Large intestine (tissue), 3 donors: ENCODE data around the gene PLS1. TPM values are rescaled to one million over a fixed set of nuclear protein-coding genes. Genes with fewer than 3 reads are reported as not detected.

ENCODE experiments used
- DNase-seq, 2 donors: peaks; one replicate each; pipeline versions ENCODE4 v3.0.0 to v3.0.0-alpha.2; 2013
- H3K27ac ChIP-seq: one replicate; pipeline ENCODE4 v1.5.1; 2013; ENCODE audit warnings: low read length
- H3K27me3 ChIP-seq: 2 replicates; pipeline ENCODE4 v1.6.1; 2013; ENCODE audit warnings: low read length; ENCODE audit not compliant: control insufficient read depth, insufficient read depth
- H3K36me3 ChIP-seq: 2 replicates; pipeline ENCODE4 v1.6.1; 2013; ENCODE audit warnings: low read length; ENCODE audit not compliant: control insufficient read depth, insufficient read depth
- H3K4me1 ChIP-seq: one replicate; pipeline ENCODE4 v1.6.1; 2013; ENCODE audit warnings: low read length; ENCODE audit not compliant: control insufficient read depth, insufficient read depth
- H3K4me3 ChIP-seq: one replicate; pipeline ENCODE4 v1.5.1; 2013; ENCODE audit warnings: low read length
- H3K9me3 ChIP-seq: one replicate; pipeline ENCODE4 v1.6.1; 2013; ENCODE audit warnings: mild to moderate bottlenecking, low read depth, low read length, moderate library complexity; ENCODE audit not compliant: control insufficient read depth
- WGBS: methylation state at CpG from one replicate; pipeline ENCODE4 v1.1.5; 2013; ENCODE audit warnings: low lambda C conversion rate; ENCODE audit not compliant: insufficient coverage; 5-methylcytosine and 5-hydroxymethylcytosine counted together
- polyA plus RNA-seq: library from polyadenylated mRNA; unstranded; fragments of 120-200 nt; gene quantifications from one replicate; pipeline ENCODE4 v1.2.1, GENCODE V29; 2013

The PLS1 gene
- polyA plus RNA-seq, 1 donor: 44.2 TPM

DNA sequence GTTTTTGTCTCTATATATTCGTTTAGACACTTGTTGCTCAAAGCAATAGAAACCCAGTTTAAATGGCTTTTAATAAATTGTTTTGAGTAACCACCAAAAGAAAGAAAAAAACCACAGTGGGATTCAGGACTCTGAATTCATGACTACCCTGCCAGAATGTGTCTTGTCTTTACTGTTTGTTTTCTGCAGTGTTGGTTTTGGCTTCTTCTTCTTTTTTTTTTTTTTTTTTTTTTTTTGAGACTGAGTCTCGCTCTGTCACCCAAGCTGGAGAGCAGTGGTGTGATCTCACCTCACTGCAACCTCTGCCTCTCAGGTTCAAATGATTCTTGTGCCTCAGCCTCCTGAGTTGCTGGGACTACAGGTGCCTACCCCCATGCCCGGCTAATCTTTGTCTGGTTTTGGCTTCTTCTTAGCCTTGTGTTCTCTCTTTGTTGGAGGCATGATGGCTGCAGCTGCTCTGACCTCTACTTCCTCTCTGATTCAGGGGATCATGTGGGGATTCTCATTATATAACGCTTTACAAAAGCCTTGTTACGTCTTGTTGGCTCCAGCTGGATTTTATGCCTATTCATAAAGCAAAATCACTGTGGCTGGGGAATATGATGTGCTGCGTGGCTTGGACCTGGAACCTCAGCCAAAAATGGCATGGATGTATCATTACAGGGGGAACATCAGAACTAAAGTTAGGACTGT, 54.0 kb downstream of the PLS1 start:
- H3K4me3 ChIP-seq: no peak overlapping the region
- no peak overlapping the region for H3K27ac ChIP-seq
- no CpG with 5 or more reads among the region's 6 CpGs for WGBS
- no peaks in the 10 kb centered on the region for H3K27me3 ChIP-seq
- H3K4me1 ChIP-seq: peaks cover 6% of the 10 kb centered on the region
- no peaks in the 10 kb centered on the region for H3K36me3 ChIP-seq
- no peaks in the 10 kb centered on the region for H3K9me3 ChIP-seq
- DNase-seq: no peak

DNA sequence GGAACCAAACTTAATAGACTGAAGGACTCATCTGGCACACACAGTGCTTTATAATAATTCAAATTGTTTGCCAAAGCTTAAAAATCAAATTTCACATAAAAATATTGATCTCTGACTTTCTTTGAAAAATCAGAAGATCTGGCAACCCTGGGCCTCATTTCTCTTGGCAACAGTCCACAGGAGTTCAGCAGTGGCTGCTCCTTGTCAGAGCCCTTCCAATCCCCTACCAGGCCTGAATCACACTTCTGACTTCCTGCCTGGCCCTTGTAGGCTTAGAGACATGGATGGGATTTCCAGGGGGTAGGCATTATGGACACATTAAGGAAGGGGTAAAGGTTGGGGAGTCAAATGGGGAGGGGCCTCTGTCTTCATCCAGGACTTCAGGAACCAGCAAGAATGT, 55.5 kb downstream of the PLS1 start:
- Histone ChIP-seq H3K9me3 (no peaks in the 10 kb centered on the region), H3K27ac (no peak overlapping the region), H3K4me1 (peaks cover 6% of the 10 kb centered on the region), H3K36me3 (no peaks in the 10 kb centered on the region), H3K4me3 (no peak overlapping the region), H3K27me3 (no peaks in the 10 kb centered on the region)
- DNase-seq: no peak

DNA sequence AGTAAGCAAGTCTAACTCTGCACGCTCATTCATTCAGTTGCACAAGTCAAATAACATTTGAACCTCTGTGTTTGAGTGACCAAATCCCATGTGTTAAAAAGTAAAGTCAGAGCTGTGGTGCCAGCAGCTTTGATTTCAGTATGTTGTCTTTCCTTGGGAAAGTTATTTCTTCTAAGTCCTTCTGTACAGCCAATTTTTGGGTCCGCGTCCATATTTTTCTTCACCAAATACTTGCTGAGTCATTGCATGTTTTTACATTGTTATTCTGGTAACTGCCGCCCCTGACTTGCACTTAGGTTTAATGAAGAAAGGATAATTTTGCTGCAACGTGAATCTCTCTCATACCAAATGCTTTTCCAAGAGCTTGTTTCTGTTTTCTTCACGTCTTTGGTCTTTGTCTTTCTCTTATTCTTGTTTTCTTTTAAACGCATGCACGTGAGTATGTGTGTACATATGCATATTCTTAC, 56.7 kb downstream of the PLS1 start:
- 92% methylated on average over 5 of the region's 8 CpGs for WGBS
- Histone ChIP-seq H3K36me3 (no peaks in the 10 kb centered on the region), H3K4me1 (peaks cover 3% of the 10 kb centered on the region), H3K9me3 (no peaks in the 10 kb centered on the region), H3K27me3 (no peaks in the 10 kb centered on the region), H3K4me3 (no peak overlapping the region), H3K27ac (no peak overlapping the region)
- DNase-seq: no peak

DNA sequence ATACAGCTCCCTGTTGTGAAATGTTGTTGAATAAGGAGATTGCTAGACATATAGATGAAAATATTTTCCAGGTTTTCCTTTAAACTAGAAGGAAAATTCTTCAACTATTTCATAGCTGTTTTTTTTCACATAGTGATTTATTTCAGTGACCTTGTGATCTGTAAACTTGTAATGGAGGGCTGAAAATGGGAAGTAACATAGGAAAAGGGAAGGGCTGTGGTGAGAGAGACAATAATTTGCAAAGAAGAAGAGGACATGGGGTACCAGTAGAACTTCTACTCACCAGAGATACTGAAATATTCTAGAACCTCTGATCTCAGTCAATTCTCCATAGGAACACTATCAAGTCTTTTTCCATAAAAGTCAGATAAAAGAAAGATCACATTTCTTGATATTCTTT, 60.4 kb downstream of the PLS1 start:
- H3K4me3 ChIP-seq: no peak overlapping the region
- H3K36me3 ChIP-seq: no peaks in the 10 kb centered on the region
- H3K4me1 ChIP-seq: no peaks in the 10 kb centered on the region
- no peaks in the 10 kb centered on the region for H3K9me3 ChIP-seq
- no peak for DNase-seq
- no peaks in the 10 kb centered on the region for H3K27me3 ChIP-seq
- no peak overlapping the region for H3K27ac ChIP-seq

DNA sequence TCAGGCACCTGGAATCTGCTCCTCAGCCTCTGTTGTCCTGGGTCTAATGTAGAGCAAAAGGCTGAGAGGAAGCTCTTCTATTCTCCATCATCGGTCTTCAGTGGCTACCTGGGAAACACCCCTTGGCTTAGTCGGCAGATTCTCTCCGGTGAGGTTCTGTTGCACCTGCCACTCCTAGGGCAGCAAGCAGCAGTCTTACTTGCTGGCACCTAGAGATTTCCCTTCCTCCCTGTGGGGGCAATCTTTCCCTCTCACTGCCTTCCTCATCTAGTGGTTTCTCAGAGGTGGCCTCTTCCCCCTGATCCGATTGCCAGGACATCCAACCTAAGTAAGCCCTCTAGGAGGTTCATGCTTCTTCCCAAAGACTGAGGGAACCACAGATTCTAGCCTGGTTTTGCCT, 60.8 kb downstream of the PLS1 start:
- no peak overlapping the region for H3K27ac ChIP-seq
- DNase-seq: no peak
- WGBS: no CpG with 5 or more reads among the region's 4 CpGs
- H3K27me3 ChIP-seq: no peaks in the 10 kb centered on the region
- no peaks in the 10 kb centered on the region for H3K9me3 ChIP-seq
- no peak overlapping the region for H3K4me3 ChIP-seq
- H3K4me1 ChIP-seq: no peaks in the 10 kb centered on the region
- no peaks in the 10 kb centered on the region for H3K36me3 ChIP-seq

DNA sequence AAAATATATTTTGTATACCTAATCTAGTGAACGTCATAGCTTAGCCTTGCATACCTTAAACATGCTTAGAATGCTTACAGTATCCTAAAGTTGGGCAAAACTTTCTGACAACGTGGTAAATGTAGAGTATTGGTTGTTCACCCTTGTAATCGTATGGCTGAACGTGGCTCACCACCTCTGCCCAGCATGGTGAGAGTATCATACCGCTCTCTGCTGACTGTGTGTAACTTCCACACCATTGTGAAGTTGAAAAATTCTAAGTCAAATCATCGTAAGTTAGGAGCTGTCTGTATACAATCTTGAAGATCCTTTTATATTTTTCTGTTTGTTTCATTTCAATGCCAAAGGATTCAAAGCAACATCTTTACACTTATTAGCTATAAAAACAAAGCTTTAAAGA, 64.2 kb downstream of the PLS1 start:
- 40% methylated on average over 1 of the region's 6 CpGs for WGBS
- peaks cover 14% of the 10 kb centered on the region for H3K4me1 ChIP-seq
- no peak overlapping the region for H3K4me3 ChIP-seq
- H3K27ac ChIP-seq: no peak overlapping the region
- H3K9me3 ChIP-seq: no peaks in the 10 kb centered on the region
- no peaks in the 10 kb centered on the region for H3K36me3 ChIP-seq
- no peaks in the 10 kb centered on the region for H3K27me3 ChIP-seq
- DNase-seq: no peak

DNA sequence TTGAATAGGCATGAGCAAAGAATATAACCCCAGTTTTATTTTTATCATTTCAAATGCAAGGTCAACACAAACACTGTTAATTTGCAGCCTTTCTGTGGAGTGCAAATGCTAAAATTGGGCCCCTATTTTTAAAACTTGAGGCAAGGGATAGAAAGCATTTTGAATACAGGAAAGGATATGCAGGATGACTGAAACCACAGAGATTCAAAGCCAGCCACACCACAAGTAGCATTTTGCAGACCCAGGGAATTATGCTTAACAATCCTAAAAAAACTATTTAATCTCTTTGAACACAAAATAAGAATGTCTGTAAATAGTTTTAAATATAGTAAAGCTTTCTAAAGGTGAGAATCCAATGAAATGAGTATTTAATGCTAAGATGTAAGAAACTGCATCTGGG, 64.7 kb downstream of the PLS1 start:
- Histone ChIP-seq H3K4me1 (peaks cover 18% of the 10 kb centered on the region), H3K27me3 (no peaks in the 10 kb centered on the region)

DNA sequence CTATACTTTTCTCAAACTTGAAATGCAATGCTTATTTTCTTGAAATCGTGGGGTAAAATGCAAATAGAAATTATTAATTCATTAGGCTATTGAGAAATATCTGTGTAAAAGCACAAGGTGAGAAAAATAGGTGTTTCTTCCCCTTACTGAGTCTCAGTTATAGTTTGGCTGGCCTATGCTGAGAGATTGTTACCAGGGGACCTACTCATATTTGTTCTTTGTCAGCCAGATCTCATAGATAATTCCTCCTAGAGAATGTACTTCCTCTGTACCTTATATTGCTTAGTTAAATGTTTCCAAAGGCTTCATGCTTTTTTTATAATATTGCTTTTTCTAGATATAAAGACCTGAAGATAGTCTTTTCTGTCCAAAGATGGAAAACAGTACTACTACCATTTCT, 67.7 kb downstream of the PLS1 start:
- H3K4me1 ChIP-seq: peaks cover 22% of the 10 kb centered on the region
- H3K27ac ChIP-seq: peak overlapping the region; percentile 93
- DNase-seq: no peak
- 40% methylated on average over 1 of the region's 1 CpG for WGBS
- no peaks in the 10 kb centered on the region for H3K9me3 ChIP-seq
- H3K4me3 ChIP-seq: no peak overlapping the region
- no peaks in the 10 kb centered on the region for H3K27me3 ChIP-seq
- H3K36me3 ChIP-seq: no peaks in the 10 kb centered on the region

More for the DNA sequence above, 64.7 kb downstream of the PLS1 start:
- Histone ChIP-seq H3K27ac (no peak overlapping the region), H3K4me3 (no peak overlapping the region), H3K9me3 (no peaks in the 10 kb centered on the region), H3K36me3 (no peaks in the 10 kb centered on the region)
- DNase-seq: no peak

DNA sequence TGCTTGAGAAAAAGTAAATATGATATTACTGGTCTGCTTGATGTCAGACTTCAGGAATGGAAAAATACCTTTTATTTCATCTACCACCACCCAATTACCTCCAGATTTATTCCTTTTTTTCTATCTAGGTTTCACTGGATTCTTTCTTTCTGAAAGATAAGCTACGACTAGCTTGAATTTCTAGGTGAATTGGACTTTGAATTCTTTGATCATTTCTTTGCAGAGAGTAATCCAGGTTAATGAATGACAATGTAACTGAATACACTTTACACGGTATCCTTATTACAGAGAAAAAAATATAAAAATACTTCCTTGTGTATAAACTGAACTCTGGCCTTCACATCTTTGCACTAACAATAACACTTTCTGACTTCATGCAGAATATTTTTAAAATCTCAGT, 68.1 kb downstream of the PLS1 start:
- Histone ChIP-seq H3K9me3 (no peaks in the 10 kb centered on the region), H3K4me1 (peaks cover 22% of the 10 kb centered on the region), H3K4me3 (no peak overlapping the region), H3K27ac (peak overlapping the region; percentile 93), H3K27me3 (no peaks in the 10 kb centered on the region), H3K36me3 (no peaks in the 10 kb centered on the region)
- peak; percentile 56 to 88 for DNase-seq
- 0% methylated on average over 2 of the region's 2 CpGs for WGBS

DNA sequence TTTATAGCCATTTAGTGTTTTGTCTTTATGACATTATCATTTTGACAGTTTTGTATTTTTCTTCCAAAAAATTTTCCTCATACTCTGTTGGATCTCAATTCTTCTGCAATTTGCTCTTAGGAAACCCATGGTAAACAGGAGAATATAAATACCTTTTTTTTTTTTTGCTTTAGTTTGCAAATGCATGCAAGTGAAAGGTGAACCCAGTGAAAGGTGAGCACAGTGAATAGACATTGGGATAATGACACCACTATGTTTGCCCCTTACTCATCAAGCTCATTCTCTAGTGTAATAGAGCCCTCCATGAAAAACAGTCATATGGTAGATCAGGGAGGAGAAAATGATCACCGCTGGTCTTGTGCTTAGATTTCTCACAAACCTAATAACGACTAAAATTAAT, 68.6 kb downstream of the PLS1 start:
- DNase-seq: no peak
- Histone ChIP-seq H3K27me3 (no peaks in the 10 kb centered on the region), H3K4me1 (peaks cover 22% of the 10 kb centered on the region), H3K36me3 (no peaks in the 10 kb centered on the region), H3K27ac (peak overlapping the region; percentile 80), H3K4me3 (no peak overlapping the region), H3K9me3 (no peaks in the 10 kb centered on the region)
- WGBS: 36% methylated on average over 2 of the region's 2 CpGs

DNA sequence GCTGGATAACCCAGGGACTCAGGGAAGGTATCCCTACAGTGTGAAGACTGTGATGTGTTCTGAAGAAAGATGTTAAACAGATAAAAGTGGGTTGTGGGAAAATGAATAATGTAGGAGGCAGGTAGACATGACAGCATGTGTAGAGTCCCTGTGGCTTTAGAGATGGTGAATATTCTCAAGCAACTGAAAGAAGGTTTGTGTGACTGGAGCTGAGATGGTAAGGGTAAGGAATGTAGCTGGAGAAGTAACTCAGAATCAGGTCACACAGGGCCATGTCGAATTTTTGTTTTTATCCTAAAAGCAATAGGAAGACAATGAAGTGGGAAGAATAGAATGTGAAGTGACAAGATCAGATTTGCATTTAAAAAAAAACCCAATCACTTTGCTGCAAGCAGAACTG, 73.9 kb downstream of the PLS1 start:
- Histone ChIP-seq H3K27me3 (no peaks in the 10 kb centered on the region), H3K27ac (no peak overlapping the region), H3K9me3 (no peaks in the 10 kb centered on the region), H3K36me3 (no peaks in the 10 kb centered on the region), H3K4me1 (peaks cover 11% of the 10 kb centered on the region), H3K4me3 (no peak overlapping the region)
- WGBS: 33% methylated on average over 1 of the region's 1 CpG
- no peak for DNase-seq
